ENCODE measurements around the gene RAB3GAP2. TPM values are rescaled to one million over a fixed set of nuclear protein-coding genes. Genes with fewer than 3 reads are reported as not detected.
"Not testable (repeated sequence)": the region's sequence is repeated elsewhere in the genome, so short reads cannot be mapped to it uniquely, and the experiment has no call there.

The RAB3GAP2 gene
- total RNA-seq, 1 donor from 2014 or later = 22.1 TPM

DNA sequence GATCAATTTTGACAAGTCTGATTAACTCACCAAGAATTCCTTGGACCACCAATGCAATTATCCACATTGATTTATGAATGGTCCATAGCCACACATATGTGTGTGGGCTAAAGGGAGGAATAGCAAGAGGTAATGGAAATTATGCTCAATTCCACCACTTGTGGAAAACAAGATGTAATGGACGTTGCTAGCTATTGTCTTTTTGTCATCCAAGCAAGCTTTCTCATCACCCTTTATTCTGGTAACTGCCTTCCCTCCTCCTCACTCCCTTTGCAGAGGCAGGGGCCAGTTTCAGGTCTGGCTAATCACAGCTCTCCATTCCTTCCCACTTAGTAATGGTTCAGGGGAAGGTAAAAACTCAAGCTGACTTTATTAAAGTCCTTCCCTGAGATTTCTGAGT lies 24.7 kb upstream of the RAB3GAP2 start:
- DNase-seq (ENCODE audit: missing footprints) (no peak), ATAC-seq (no peak)
- intact Hi-C loops (cut with DNase I) = loop anchor here (10.0 kb wide), 2 partner anchors 188 to 218 kb away; no protein-coding TSS in a partner anchor

DNA sequence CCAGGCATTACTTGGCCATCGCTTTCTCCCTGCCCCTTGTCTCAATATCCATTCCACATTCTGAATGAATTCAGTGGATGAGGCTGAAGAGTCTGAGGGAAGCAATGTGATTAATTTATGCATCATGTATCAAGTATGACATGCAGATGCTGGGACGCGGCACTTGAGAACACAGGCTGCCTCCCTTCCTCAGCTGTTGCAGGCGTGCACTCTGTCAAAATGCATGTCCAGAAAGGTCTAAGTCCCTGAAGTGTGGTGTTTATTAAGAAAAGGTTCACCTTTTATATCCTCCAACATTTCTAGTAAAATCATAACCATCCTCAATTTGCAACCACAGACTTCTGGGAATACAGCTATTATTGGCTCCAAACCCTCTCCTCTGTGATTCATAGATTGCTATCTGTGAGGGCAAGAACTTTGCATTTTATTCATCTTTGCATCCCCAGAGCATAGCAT lies 22.6 kb upstream of the RAB3GAP2 start:
- ATAC-seq (no peak), DNase-seq (ENCODE audit: missing footprints) (no peak)
- intact Hi-C loops (cut with DNase I) = loop anchor here (10.0 kb wide), 2 partner anchors 190 to 220 kb away; no protein-coding TSS in a partner anchor

DNA sequence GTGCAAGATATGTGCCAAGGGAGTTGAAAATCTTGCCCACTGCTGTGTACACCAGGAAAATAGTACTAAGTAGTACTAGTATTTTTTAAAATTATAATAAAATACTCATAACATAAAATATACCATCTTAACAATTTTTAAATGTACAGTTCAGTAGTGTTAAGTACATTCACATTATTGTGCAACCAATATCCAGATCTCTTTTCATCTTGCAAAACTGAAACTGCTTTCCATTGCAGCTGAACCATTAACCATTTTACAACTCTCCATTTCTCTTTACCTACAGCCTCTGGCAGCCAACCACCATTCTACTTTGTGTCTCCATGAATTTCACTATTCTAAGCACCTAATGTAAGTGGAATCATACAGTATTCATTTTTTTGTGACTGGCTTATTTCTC lies 19.3 kb upstream of the RAB3GAP2 start:
- no peak for DNase-seq (ENCODE audit: missing footprints)
- intact Hi-C loops (cut with DNase I) = loop anchor here (10.0 kb wide), 2 partner anchors 193 to 223 kb away; no protein-coding TSS in a partner anchor
- no peak for ATAC-seq

DNA sequence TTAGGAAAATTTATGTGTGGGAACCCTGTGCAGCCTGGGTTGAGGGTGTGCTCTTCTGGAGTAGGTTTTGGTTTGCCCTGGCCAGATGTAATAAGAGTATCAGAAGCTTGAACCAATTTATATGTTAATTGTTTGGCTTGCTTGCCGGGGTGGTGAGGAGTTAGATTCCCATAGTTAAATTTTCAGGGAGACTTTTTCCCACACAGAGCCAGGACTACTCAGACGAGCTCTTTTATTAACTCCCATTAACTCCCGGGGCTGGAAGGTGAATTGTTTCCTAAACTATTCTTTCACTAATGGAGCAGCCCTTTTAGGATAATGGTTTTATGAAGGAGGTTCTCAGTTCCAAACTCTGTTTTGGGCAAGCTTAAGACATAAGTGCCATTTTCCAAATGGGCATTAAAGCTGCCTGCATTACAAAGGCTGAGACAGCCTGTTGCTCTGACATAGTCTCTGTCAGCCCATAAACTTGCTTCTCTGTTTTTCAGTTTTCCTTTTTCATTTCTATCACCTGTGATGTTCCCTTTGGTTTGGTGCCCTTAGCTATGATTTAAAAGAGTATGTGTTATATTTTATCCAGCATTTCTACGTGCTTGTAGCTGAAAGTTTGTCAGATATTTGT lies 18.0 kb upstream of the RAB3GAP2 start:
- intact Hi-C loops (cut with DNase I) = loop anchor here (10.0 kb wide), 2 partner anchors 195 to 225 kb away; no protein-coding TSS in a partner anchor
- DNase-seq (ENCODE audit: missing footprints) = no peak

GRCh38 chr1:220287129-220287528 lies 14.9 kb upstream of the RAB3GAP2 start:
- intact Hi-C loops (cut with DNase I) = no loop called here
- ATAC-seq (no peak), DNase-seq (ENCODE audit: missing footprints) (no peak)

More for the DNA sequence above, 18.0 kb upstream of the RAB3GAP2 start:
- no peak for ATAC-seq

DNA sequence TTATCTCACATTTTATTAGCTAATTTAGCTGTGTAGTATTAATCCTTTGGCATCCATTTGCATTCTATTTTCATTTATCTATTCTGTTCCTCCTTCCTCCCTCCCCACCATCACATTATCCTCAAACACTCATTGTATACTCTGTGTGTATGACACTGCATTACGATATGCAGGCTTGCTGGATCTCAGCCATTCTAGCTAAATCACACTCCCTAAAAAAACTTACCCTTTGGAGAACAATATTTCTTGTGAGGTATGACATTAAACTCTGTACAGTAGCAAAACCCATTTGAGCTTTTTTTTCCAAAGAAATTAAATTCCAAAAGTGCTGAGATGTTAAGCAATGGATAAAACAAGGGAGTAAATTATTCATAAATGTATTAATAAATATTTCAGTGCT lies 11.4 kb upstream of the RAB3GAP2 start:
- DNase-seq (ENCODE audit: missing footprints) (no peak), ATAC-seq (no peak)
- intact Hi-C loops (cut with DNase I) = no loop called here

DNA sequence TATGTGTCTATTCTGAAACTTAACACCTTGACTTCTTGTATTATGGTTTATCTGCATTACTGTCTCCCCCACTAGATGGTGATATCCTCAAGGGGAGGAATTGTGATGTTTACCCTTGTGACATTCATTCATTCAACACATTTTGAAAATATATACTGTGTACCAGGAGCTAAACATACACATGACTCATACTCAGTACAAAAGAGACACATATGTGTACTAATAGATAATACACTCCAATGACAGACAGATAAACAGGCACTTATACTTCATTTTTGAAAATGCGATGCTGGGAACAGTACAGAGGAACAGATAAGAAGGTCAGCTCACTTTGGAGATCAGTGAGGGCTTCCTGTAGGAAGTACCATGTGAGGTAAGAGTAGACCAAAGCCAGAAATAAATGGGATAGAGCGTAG lies 8.9 kb upstream of the RAB3GAP2 start:
- DNase-seq (ENCODE audit: missing footprints) (no peak), ATAC-seq (no peak)
- intact Hi-C loops (cut with DNase I) = no loop called here

- DNase-seq (ENCODE audit: missing footprints) (no peak), ATAC-seq (no peak)
- intact Hi-C loops (cut with DNase I) = no loop called here
Observed at GRCh38 chr1:220280249-220280648, 8.0 kb upstream of the RAB3GAP2 start.

DNA sequence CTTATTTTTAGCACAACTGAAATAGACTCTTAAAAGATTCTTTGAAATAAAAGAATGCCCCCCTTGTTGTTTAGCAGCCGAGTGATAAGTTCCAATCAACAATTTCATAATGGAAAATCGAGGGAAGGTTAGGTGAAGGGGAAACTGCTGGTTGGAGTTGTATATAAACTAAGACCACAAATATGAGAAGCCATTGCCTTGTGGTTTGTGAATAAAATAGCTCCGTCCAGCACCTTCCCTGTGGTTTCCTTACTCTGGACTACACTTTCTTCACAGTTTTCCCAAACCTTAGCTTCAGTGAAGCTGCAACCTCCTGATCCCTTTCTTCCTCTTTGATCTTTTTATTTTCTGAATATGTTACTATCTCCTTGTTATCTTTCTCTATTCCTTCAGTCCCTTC lies 6.7 kb upstream of the RAB3GAP2 start:
- intact Hi-C loops (cut with DNase I) = no loop called here
- DNase-seq (ENCODE audit: missing footprints) (no peak), ATAC-seq (no peak)

DNA sequence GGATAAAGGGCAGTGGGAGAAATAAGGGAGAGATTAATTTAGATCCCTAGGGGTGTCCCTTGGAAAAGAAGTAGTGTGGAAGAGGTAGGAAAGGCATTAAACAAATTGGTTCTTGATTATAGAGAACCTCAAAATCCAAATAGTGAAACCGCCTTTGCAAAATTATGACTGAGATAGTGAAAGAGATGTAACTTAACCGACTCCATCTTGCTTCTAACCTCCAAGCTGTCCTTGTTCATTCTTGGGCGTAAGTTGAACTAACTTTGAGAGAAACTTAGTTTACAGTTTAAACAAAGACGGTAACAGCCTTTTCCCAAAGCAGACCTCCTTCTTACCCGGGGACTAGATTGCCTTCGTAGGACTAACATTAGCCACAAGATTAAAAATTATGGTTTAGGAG lies 3.2 kb upstream of the RAB3GAP2 start:
- DNase-seq (ENCODE audit: missing footprints) (no peak), ATAC-seq (no peak)
- intact Hi-C loops (cut with DNase I) = no loop called here

GRCh38 chr1:220274251-220274855 lies 2.1 kb upstream of the RAB3GAP2 start:
- DNase-seq (ENCODE audit: missing footprints) (no peak), ATAC-seq (no peak)
- intact Hi-C loops (cut with DNase I) = loop anchor here (5.0 kb wide), 1 partner anchor 253 kb away; the partner anchor contains the start of gene MARK1

- intact Hi-C loops (cut with DNase I) = loop anchor here (5.0 kb wide), 1 partner anchor 255 kb away; the partner anchor contains the start of gene MARK1
- no peak for ATAC-seq
Observed at GRCh38 chr1:220272841-220273090, 513 bp upstream of the RAB3GAP2 start.

GRCh38 chr1:220271706-220272046 lies 577 bp downstream of the RAB3GAP2 start:
- peak; percentile 8 for ATAC-seq
- intact Hi-C loops (cut with DNase I) = loop anchor here (5.0 kb wide), 1 partner anchor 256 kb away; the partner anchor contains the start of gene MARK1

More at GRCh38 chr1:220272841-220273090, 513 bp upstream of the RAB3GAP2 start:
- DNase-seq (ENCODE audit: missing footprints) = no peak

DNA sequence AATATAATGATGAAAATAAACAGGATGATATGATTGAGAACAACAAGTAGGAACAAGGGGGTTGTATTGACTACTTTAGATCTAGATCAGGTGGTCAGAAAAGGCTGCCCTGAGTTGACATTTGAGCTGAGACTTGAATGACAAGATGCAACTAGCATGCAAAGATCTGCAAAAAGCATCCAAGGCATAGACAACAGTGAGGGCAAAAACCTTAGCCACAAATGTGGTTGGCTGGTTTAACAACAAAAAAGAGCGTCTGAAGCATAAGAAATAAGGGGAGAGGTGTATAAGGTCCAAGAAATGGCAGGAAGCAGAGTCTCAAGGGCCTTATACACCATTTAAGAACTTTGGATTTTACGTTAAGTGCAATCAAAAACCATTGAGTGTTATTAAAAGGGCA lies 3.2 kb downstream of the RAB3GAP2 start:
- DNase-seq (ENCODE audit: missing footprints) (no peak), ATAC-seq (no peak)
- intact Hi-C loops (cut with DNase I) = no loop called here

More at GRCh38 chr1:220271706-220272046, 577 bp downstream of the RAB3GAP2 start:
- no peak for DNase-seq (ENCODE audit: missing footprints)

DNA sequence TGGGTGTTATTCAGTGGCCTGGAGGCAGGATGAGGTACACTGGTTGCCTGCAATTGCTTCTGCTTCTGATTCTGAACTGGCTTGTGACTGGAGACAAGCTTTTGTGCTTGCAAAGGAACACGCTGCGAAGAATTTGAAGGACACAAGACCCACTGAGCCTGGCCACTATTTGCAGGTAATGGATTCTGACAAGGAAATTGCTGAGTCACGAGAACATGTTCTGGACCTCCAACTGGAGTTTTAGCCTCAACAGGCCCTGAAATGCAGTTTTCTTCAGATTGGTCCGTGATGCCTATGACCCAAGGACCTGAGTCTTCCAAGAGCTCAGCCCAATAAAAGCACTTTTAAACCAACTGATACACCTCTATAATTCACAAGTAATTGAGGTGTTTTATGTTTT lies 4.6 kb downstream of the RAB3GAP2 start:
- no peak for DNase-seq (ENCODE audit: missing footprints)
- intact Hi-C loops (cut with DNase I) = no loop called here
- no peak for ATAC-seq

- intact Hi-C loops (cut with DNase I); ATAC-seq: not testable (repeated sequence)
Observed at GRCh38 chr1:220260228-220260627, 12.0 kb downstream of the RAB3GAP2 start.

GRCh38 chr1:220259756-220260155 lies 12.5 kb downstream of the RAB3GAP2 start:
- ATAC-seq; DNase-seq (ENCODE audit: missing footprints); intact Hi-C loops (cut with DNase I): not testable (repeated sequence)

More at GRCh38 chr1:220260228-220260627, 12.0 kb downstream of the RAB3GAP2 start:
- not testable (repeated sequence) for DNase-seq (ENCODE audit: missing footprints)

GRCh38 chr1:220256194-220256593 lies 16.1 kb downstream of the RAB3GAP2 start:
- ATAC-seq; DNase-seq (ENCODE audit: missing footprints); intact Hi-C loops (cut with DNase I): not testable (repeated sequence)

GRCh38 chr1:220255204-220255603 lies 17.0 kb downstream of the RAB3GAP2 start:
- DNase-seq (ENCODE audit: missing footprints) = no peak
- no peak for ATAC-seq
- intact Hi-C loops (cut with DNase I) = no loop called here

- intact Hi-C loops (cut with DNase I) = not testable (repeated sequence)
Observed at GRCh38 chr1:220253290-220253689, 19.0 kb downstream of the RAB3GAP2 start.

More at GRCh38 chr1:220253290-220253689, 19.0 kb downstream of the RAB3GAP2 start:
- peak; percentile 69 for ATAC-seq
- DNase-seq (ENCODE audit: missing footprints) = not testable (repeated sequence)

Measured in Right ventricle myocardium inferior (tissue), 1 donor.